ENCODE data around the gene IGFL2.
"Not testable (repeated sequence)": the region's sequence is repeated elsewhere in the genome, so short reads cannot be mapped to it uniquely, and the experiment has no call there.

The IGFL2 gene

DNA sequence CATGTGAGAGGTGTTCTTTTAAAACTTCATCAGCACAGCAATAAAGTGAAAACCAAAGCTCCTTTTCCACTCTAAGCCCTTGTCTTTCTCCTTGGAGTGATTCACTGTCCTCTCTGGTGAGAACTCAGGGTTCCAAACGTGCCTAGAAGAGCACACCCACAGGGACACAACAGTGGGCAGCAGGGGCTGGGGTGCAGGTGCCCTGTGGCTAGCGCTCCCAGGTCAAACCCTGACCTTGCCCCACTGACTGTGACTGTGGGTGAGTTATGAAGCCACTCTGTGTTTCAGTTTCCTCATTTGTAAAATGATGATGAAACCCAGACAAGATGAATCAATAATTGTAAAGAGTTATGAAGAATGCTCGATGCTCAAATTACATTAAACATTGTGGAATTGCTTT is 43.9 kb downstream of the IGFL2 start:
- DNase-seq, result no peak

DNA sequence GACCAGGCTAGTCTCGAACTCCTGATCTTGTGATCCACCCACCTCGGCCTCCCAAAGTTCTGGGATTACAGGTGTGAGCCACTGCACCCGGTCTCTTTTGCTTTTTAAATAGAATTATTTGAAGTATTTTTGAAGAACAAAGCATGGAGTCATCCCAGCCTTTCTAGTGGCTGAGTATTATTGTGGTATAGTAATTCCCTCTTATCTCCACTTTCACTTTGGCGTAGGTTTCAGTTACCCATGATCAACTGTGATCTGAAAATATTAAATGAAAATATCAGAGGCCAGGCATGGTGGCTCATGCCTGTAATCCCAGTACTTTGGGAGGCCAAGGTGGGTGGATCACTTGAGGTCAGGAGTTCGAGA is 44.6 kb downstream of the IGFL2 start:
- not testable (repeated sequence) for DNase-seq

DNA sequence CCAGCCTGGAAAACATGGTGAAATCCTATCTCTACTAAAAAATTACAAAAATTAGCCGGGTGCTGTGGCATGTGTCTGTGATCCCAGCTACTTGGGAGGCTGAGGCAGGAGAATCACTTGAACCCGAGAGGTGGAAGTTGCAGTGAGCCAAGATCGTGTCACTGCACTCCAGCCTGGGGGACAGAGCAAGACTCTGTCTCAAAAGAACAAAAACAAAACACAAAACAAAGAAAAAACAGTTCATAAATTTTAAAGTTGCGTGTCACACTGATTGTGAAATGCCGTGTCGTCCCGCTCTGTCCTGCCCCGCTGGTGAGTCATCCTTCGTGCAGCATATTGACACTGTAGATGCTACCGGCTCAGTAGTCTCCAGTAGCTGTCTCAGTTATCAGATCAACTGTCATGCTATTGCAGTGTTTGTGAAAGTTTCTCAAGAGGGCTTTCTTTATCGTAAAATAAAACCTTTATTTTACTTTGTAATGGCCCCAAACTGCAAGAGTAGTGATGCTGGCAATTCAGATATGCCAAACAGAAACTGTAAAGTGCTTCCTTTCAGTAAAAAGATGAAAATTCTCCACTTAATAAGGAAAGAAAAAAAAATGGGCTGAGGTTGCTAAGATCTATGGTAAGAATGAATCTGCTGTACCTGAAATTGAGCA is 45.1 kb downstream of the IGFL2 start:
- DNase-seq, result no peak

DNA sequence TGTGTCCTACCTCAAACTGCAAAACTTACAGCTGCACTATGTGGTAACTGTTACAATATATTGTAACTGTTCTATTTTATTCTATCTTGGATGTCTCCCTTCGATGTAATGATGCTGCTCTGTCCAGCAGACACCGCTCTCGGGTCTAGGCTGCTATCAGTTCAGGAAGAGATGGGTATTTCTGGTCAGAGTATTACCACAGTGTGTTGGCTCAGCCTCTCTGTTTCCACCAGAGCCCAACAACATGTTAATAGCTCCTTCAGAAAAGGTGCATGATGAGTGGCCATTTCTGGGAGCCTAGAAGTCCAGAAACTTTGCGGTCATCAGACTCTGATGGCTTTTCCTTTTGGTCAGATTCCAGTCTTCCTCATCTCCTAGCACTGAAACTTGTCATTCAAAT is 45.6 kb downstream of the IGFL2 start:
- no peak for DNase-seq

DNA sequence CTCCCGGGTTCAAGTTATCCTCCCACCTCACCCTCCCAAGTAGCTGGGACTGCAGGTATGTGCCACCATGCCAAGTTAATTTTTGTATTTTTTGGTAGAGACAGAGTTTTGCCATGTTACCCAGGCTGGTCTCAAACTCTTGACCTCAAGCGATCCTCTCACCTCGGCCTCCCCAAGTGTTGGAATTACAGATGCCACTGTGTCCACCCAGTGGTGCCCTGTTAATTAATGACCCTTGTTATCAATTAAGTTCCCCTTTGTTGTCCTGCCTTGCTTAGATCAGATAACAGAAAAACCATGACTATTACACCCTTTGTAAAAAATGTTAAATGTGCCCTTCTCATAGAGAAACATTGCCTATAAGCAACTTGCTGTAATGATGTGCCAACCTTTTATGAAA is 47.1 kb downstream of the IGFL2 start:
- DNase-seq, result no peak

DNA sequence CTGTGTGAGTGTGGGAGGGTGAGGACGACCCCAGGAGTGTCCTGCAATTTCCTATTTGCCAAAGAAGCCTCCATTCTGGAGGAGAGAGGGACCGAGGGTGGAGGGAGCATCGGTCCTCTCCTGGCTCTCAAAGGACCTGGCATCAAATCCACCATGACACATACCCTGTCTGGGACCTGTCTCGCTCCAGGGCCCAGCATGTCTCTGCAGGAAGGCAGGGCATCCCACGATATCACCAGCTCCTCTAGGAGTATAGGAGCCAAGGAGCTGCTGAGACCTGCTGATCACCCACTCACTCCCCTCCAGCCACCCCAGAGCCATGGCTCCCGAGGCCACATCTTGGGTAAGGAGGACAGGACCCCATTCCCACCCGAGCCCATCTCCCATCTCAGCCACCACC is 47.9 kb downstream of the IGFL2 start:
- DNase-seq, result not testable (repeated sequence)

DNA sequence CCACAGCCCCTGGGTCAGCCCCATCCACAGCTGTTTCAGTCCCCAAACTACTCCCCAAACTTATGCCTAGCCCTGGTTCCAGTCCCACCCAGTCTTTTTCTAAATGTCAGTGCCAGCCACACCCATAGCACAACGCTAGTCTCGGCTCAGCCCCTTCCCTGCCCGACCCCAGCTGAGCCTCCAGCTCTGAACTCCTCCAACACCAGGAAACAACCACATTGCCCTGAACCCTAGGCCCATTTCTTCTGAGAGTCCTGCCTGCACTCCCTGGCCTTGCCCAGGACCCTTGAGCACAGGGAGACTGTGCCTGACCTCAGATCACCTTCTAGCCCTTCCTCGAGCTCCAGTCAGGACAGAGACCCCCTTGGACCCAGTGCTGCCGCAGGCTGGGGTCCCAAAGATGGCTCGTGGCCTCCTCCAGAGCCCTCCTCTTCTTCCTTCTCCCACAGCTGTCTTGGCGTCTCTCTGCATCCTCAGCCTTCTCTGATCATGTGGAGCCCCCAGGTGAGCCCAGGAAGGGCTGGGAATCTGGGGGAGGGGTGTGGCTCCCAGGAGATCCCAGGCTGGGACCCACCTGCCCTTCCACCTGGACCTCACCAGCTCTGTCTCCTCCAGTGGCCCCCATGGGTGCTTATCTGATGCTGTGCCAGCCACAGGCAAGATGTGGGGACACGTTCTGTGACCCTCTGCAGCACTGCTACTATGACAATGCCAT is 48.5 kb downstream of the IGFL2 start:
- DNase-seq, result no peak

DNA sequence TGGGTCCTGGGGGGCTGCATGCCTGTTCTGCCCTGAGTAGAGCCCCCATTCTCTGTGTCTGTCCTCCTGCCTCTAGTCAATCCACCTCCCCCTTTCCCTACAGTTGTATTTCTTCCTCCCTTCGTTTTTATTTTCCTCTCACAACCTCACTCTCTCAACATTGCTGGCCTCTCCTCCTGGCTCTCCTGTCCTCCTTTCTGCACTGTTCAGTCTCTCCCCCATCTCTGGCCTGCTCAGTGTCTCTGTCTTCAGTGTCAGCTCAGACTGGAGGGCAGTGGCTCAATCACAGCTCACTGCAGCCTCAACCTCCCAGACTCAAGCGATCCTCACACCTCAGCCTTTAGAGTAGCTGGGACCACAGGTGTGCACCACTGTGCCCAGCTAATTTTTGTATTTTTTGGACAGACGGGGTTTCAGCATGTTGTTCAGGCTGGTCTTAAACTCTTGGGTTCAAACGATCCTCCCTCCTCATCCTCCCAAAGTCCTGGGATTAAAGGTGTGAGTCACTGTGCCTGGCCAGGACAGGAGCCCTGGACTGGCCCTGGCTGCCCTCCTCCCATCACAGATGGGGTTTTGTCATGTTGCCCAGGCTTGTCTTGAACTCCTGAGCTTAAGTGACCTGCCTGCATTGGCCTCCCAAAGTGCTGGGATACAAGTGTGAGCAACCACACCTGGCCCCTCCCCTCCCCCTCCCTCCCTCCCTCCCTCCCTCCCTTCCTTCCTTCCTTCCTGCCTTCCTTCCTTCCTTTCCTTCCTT is 49.5 kb downstream of the IGFL2 start:
- no peak for DNase-seq

DNA sequence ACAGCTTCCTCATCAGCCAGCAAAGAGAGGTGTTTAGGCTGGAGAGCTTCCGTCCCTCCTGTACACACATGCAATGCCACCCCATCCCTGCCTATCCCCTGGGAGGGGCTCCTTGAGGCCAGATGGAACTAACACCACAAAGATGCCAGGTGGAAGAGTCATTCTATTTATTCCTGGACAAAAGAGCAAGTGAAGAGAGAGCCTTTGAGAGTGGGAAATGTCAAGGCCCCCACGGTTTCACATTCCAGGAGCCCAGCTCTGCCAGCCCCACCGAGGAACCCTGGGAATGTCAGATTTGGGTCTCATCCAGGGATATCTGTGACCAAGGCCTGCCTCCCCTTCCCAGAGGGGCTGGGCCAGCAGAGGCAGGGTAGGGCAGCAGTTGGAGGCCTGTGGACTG is 50.7 kb downstream of the IGFL2 start:
- no peak for DNase-seq

DNA sequence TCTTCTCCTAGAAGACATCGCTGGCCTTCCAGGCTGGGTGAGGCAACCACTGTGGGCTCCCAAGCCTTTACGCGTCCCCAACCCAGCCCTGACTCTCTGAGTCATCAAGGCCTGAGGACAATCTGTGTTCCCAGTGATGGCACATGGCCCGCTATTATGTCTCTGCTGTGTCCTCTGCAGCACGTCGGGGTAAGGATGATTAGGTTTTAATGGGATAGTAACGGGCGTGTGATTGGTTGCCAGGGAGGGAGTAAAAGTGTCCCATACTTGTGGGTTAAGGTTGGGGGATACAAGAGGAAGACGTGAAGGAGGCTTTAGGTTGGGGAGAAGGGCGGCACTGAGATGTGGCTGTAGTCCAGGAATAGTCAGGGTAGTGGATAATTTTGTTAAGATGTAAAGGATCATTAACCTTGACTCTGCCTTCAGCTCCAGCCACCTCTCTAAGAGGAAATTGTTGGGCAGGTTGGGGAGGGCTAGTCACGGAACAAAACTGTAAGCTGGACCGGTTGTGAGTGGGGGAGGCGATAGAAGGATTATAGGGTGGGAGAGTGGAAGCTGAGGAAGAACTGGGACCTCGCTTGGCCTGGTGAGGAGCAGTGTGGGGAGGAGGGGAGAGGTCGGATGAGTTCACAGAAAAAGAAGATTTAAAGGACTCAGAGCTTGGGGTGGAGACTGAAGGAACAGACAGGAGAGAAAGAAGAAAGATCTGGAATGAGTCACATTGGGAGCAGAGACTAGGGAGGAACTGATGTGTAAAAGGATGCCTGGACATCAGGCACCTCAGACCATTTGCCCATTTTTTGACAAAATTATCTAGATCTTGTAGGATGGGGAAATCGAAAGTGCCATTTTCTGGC is 53.6 kb downstream of the IGFL2 start:
- DNase-seq, result no peak

DNA sequence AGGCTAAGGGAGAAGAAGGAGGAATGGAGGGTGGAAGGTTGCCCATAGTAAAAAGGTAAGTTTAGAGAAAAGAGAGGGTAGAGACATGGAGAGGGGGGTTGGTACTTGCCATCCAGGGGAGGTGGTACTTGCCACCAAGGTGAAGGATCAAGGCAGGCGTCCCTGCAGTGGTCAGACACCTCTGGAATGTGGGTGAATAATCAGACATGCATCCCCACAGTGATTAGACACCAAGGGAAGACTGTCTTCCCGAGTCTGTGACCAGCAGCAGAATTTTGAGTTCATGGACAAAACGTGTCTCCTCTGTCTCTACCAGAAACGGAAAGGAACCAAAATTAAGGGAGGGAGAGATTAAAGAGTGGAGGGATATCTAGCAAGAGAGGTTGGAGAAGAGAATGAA is 54.4 kb downstream of the IGFL2 start:
- no peak for DNase-seq

DNA sequence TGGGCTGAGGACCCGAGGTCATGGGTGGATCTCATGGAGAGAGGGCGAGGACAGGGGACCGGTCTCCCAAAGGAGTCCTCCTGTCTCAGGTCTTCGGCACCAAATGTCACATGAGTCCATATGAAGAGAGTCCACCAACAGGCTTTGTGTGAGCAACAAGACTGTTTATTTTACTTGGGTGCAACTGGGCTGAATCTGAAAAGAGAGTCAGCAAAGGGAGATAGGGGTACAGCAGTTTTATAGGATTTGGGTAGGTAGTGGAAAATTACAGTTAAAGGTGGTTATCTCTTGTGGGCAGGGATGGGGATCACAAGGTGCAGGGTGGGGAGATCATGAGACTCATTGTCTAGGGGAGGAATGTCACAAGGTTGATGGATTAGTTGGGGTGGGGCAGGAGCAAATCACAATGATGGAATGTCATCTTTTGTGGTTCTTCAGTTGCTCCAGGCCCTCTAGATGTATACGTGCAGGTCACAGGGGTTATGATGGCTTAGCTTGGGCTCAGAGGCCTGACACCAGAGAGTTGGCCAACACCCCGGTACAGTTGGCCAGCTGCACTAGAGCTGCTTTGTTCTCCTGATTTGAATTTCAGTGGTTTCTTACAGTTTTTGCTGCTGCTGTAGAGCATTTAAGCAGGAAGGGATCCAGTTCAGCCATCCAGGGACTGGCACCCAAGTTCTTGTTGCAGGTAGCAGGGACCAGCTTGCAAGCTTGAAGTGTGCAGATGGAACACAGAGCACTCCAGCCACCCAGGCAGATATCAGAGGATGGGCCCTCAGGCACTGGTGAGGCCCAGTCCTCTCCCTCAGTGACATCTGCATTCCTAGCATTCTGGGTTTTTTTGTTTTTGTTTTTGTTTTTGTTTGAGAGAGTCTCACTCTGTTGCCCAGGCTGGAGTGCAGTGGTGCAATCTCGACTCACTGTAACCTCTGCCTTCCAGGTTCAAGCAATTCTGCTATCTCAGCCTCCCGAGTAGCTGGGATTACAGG is 55.1 kb downstream of the IGFL2 start:
- no peak for DNase-seq

DNA sequence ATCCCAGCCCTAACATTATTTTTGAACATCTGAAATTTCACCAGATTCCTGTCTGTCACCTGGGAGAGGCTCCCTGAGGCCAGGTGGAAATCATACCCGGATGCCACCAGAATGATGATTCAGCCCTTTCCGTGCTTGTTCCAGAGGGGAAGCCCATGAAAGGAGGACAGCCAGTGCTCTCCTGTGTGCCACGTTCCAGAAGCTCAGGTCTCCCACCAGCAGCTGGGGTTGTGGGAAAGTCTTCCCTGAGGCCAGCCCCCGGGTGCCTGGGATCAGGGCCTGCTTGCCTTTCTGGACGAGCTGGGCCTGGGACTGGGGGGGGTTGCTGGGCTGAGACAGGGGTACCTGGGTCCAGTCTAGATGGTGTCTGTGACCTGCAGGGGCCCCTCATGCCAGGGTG is 56.0 kb downstream of the IGFL2 start:
- no peak for DNase-seq

DNA sequence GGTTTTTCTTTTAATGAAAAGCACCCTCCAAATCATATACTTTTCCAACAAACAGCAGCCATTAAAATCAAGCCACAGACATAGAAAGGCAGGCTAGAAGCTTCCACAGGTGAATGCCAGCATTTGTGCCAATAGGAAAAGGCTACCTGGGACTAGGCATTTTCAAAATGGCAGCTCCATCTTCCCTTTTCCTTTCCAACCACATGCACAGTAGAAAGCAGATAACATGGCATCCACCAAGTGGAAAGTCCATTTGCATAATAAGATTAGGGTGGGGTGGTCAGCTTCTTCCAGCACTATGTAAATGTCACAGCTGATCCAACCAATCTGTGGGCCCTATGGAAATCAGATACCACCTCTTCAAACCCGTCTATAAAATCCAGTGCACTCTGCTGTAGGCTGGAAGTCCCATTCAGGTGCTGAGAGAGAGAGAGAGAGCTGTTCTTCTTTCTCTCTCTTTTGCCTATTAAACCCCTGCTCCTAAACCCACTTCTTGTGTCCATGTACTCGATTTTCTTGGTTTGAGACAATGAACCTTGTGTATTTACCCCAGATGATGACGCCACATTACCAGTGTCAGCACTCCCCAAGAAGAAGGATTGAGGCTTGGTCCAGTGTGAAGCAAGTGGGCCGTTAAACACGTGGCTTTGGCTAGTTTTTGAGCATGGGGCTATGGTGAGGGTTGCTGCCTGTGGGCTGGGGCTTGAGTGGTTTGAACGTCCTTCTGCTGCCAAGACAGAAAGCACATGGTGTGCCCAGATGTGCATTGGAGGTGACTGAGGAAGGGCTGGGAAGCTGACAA is 57.3 kb downstream of the IGFL2 start:
- DNase-seq, result no peak

DNA sequence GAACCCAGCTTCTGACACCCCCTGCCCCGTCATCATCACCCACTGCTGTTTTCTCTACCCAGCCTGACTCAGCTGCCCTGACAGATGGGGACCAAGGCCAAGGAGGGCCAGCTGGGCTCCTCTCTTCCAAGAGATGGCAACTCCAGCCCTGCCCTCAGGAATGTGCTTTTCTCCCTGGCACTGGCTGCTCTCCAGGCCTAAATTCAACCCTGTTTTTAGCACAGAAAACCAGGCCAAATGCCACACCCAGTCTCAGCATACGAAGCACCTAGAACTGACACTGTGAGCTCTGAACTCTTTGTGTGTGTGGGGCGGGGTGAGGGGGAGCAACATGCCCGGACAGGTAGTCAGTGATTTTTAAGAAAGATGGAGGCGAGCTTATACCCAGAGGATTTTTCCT is 58.1 kb downstream of the IGFL2 start:
- DNase-seq, result no peak

DNA sequence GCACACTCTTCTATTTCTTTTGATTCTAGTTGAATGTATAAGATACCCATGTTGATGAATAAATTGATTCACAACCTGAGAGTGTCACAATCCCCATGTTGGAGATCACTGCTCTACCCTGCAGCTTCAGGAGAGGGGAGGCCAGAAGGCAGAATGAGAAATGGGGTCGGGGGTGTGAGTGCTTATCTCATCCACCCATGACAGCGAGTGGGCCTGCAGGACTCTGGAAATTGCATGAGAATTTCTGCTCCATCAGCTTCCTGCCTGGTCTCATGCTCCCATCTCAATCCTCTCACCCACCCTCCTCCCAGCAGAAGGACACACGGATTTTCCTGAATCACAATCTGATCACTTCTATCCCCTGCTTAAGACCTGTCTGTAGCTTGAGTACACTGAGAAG is 58.6 kb downstream of the IGFL2 start:
- DNase-seq, result no peak

DNA sequence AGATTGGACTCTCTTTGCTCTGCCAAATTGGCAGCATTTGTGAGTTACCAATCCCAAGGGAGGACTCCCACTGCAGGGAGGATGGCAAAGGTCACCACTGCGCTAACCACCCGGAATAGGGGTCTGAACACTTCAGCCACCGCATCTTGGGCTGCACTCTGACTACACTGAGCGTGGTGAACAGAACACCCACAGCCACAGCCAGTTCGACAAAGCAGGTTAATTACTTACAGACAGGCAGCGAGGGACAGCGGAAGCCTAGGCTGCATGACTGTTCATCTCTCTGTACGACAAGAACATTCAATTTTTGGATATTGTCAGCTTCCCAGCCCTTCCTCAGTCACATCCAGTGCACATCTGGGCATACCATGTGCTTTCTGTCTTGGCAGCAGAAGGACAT is 59.8 kb downstream of the IGFL2 start:
- not testable (repeated sequence) for DNase-seq

DNA sequence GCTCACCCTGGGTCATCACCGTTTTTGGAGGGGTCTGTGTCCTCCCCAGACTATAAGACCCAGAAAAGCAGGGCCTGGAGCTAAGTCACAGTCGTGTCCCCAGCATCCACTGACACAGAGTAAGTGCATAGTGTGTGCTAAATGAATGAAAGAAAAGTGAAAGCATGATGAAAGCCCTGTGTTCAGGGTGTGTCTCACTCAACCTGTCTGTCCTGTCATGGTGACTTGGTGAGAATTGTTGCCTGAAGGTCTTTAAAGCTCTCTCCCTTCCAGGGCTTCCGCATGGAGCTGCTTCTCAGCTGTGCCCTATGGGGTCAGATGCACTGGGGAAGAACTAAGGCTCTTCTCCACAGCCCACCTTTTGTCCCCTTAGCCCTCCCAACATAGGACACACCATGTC is 61.0 kb downstream of the IGFL2 start:
- DNase-seq, result no peak

DNA sequence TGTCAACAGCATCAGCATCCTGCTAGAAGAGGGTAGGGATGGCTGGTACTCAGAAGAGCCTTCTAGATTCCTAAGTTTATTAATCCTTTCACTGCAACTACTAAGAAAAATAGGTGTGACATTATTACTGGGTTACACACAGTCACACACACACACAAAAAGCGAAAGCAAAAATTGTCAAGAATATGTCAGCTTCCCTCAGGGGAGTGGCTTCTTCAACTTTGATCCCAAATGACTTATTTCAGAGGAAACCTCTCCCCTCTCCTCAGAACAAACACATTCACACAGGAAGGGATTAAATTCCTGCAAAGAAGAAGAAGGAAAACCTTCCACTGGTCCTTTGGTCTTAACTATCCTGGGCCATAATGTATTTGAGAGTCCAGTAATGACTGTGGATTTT is 61.4 kb downstream of the IGFL2 start:
- no peak for DNase-seq

DNA sequence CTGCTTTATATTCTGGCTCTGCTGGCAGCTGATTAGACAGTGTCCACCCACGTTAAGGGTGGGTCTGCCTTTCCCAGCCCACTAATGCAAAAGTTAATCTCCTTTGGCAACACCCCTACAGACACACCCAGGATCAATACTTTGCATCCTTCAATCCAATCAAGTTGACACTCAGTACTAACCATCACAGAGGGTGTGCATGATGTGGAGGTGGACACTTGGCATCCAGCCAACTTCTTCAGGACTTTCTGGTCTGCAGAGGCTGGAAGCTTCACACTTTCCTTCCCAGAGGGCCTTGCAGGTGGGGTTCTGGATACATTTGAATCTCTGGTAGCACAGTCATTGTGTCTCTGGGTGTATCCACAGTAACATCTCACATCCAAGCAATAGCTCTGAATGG is 62.6 kb downstream of the IGFL2 start:
- no peak for DNase-seq
